GM19351 (cell line): ENCODE measurements around the gene PKP3.
"Not testable (repeated sequence)": the region's sequence is repeated elsewhere in the genome, so short reads cannot be mapped to it uniquely, and the experiment has no call there.

Experiments
- ATAC-seq: cut with Tn5 transposase; IDR thresholded peaks from one replicate; pipeline ENCODE4 v1.9.1; 2021; ENCODE audit warnings: mild to moderate bottlenecking, moderate library complexity; ENCODE audit not compliant: unreplicated experiment

Gene PKP3

DNA sequence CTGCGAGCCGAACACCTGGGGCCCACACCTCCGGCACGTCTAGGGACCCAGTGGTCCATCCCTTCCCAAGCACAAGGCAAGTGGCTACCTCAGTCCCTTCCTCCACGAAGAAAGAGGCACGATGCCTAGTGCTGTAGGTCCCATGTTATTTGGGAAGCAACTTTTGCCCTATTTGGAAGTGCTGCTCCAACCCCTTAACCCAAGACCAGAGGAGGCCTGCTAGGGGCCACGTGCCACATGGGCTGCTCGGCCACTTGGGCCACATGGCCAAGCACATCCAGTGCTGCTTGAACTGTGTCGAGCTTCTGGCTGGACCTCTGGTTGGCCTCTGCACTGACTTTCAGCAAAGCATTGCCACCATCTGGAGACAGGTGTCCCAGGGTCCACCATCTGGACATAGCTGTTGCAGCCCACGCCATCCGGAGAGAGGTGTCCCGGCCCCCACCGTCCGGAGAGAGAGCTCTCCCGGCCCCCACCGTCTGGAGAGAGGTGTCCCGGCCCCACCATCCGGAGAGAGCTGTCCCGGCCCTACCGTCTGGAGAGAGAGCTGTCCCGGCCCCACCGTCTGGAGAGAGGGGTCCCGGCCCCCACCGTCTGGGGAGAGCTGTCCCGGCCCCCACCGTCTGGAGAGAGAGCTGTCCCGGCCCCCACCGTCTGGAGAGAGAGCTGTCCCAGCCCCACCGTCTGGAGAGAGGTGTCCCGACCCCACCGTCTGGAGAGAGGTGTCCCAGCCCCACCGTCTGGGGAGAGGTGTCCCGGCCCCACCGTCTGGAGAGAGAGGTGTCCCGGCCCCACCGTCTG is 31.2 kb upstream of the PKP3 start:
- no peak for ATAC-seq

DNA sequence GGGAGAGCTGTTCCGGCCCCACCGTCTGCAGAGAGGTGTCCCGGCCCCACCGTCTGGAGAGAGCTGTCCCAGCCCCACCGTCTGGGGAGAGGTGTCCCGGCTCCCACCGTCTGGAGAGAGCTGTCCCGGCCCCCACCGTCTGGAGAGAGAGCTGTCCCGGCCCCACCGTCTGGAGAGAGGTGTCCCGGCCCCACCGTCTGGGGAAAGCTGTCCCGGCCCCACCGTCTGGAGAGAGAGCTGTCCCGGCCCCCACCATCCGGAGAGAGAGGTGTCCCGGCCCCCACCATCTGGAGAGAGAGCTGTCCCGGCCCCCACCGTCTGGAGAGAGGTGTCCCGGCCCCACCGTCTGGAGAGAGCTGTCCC is 30.6 kb upstream of the PKP3 start:
- ATAC-seq: not testable (repeated sequence)

DNA sequence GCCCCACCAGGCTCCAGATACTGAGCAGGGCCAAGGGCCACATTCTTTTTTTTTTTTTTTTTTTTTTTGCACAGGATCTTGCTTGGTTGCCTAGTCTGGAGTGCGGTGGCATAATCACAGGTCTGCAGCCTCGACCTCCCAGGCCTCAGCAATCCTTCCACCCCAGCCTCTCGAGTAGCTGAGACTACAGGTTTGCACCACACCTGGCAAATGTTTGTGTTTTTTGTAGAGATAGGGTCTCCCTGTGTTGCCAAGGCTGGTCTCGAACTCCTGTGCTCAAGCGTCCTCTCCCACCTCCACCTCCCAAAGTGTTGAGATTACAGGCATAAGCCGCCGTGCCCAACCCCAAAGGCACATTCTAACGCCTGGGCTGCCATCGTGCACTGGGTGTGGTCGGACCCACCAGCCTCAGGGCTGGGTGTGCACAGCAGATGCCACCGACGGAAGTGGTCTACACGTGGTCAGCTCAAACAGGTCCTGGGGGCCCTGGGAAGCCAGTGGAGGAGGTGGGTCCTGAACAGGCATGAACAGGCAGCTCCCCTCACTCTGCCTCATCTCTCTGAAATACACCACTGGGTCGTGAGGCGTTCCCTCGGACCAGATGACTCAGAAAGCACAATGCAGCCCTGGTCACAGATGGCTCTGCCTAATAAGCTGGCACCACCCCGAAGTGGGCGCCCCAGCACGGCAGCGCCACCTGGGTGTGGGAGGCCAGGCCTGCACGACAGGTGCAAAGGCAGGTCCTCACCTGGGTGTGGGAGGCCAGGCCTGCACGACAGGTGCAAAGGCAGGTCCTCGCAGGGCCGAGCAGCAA is 29.9 kb upstream of the PKP3 start:
- ATAC-seq: no peak

DNA sequence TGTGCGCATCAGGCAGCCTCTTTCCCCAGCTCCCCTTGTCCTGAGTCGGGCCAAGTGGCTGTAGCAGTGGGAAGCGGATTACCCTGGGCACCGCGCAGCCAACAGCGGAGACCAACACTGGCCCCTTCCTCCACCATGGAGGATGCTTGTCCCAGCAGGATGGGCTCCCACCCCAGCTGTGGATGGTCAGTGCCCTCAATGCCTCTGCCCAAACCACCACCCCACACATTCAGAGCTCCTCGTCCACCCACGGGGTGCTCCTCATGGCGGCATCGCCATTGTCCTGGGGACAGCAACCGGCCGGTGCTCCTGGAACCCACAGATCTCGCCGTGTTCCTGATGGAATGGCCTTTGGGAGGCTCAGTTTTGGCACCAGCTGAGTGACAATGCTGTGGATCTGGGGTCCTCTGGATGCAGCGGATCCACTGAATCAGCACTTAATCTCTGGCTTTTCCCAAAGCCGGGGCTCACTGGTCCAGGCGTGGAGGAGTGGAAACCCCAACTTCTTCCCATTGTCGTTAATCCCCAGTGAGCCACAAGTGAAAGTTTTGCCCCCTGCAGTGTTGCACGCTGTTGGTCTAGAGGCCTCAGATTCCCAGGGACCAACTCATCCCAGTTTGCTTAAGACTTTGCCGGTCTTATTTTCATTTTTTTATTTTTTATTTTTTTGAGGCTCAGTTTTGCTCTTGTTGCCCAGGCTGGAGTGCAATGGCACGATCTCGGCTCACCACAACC is 28.9 kb upstream of the PKP3 start:
- ATAC-seq: no peak

DNA sequence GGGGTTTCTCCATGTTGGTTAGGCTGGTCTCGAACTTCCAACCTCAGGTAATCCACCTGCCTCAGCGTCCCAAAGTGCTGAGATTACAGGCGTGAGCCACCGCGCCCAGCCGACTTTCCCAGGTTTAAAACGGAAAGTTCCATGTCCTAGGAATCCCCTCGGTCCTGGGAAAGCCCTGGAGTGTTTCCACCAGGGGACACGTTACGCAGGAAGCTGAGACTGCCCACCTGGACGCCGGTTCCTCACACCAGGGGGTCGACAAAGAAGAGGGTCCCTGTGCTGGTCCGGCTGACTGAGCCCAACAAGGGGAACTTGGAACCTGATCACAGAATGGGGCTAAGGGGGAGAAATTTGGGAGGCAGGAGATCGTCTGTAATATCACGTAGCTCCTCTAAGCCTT is 28.2 kb upstream of the PKP3 start:
- no peak for ATAC-seq

DNA sequence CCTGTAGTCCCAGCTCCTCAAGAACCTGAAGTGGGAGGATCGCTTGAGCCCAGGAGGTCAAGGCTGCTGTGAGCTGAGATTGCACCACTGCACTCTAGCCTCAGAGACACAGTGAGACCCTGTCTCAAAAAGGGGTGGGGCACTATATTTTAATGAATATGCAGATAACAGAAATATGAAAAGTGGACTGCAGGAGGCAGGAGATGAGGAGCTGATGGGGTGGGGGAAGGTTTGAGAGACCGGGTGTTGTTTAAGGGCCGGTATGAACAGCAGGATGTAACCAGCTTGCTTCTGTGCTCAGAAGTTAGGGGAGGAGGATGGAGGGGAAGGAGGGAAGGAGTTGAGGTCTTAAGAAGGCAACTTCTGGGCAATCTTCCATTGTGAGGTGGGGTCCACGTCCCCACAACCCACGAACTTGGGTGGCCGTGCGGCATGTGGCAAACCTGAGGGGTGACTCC is 26.0 kb upstream of the PKP3 start:
- no peak for ATAC-seq

DNA sequence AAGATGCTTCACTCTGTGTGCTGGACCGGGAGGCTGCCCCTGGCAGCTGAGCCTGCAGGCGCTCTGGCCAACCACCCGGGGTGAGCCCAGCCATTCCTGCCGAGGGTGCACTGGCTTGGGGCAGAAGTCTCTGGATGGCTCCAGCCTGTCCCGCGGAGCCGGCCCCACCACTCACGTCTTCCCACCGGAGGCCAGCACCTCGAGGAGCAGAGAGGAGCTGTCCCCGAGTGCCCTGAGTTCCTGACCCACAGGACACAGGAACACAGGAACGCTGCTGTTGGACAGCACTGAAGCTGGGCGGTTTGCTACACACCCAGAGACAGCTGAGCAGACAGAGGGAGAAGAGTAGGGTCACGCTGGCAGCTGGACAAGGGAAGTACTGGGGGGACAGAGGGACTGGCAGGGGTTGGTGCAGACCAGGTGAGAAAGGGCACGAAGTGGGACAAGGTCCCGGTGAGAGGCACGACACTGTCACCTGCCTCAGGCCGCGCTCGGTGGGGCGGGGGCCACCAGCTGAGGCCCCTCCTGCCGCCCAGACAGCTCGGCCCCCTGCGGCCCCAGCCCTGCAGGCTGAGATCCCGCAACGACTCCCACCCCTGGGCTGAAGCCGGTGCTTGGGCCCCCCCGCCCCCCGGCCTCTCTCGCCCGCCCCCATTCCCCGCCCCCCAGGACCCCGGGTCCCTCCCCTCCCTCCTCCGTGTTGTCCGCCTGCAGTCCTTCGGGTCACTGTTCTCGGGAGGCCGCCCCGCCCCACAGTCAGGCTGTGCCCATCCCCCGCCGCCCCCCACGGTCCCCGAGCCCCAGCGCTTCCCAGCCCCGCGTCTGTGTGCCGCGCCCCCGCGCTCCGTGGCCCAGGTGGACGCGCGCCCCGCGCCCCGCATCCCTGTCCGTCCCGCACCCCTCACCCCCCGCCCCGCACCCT is 25.3 kb upstream of the PKP3 start:
- ATAC-seq: no peak

DNA sequence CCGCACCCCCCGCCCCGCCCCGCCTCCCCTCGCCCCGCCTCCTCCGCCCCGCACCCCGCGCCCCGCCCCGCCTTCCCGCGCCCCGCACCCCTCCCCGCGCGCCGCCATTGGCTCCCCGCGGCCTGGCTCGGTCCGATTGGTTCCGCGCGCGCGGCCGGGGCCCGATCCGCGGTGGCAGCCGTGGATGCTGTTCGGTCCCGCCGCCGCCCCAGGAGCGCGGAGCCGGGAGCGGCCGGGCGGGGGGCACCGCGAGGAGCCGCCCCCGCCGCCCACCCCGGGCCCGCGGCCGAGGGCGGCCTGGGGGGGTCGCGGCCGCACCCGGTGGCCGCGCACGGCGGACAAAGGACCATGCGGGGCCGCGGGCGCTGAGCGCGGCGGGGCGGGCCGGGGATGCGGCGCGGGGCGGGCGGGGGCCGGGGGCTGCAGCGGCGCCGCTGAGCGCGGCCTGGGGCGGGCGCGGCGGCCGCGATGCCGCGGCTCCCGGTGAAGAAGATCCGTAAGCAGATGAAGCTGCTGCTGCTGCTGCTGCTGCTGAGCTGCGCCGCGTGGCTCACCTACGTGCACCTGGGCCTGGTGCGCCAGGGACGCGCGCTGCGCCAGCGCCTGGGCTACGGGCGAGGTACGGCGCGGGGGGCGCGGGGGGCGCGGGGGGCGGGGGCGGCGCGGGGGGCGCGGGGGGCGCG is 24.5 kb upstream of the PKP3 start, which contains the start of gene B4GALNT4:
TSS of gene B4GALNT4 (plus strand) at position 164 of the 683 bp plus-strand sequence. CDS start at position 469, 305 bp downstream.
- no peak for ATAC-seq

DNA sequence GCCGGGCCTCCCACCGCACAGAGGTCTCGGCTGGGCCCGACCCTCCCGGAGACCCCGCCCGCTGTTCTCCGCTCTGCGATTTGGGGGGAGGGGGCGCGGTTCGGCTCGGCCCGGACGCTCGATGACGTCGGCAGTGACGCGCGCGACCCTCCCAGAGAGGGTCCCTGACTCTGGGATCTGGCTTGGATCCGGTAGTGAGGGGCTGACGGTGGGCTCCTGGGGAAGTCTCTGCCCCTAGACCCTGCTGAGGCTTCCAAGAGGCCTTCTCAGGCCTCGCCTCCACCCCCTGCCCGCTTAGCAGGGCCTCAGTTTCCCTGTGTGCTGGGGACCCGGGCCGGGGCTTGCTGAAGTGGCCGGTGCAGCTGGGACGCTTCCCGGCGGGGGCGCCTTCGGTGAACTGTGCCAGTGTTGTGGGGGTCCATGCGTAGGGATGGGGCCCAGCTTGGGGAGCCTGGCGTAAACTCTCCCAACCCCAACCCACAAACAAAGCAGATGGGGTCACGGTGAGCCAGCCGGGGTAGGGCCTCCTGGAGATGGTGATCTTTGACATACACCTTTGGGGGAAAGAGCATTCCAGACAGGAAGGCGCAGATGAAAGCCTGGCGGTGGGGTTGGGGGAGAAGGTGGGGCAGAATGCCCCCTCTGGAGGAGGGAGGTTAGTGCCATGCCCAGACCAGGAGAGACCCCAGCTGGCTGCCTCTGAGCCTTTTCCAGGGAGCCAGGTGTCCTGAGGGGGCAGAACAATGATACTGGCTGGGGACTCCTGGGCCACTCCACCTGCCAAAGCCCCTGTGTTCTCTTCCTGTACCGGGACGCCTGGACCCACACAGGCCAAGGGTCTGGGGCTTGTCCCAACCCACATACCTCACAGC is 23.7 kb upstream of the PKP3 start:
- no peak for ATAC-seq

DNA sequence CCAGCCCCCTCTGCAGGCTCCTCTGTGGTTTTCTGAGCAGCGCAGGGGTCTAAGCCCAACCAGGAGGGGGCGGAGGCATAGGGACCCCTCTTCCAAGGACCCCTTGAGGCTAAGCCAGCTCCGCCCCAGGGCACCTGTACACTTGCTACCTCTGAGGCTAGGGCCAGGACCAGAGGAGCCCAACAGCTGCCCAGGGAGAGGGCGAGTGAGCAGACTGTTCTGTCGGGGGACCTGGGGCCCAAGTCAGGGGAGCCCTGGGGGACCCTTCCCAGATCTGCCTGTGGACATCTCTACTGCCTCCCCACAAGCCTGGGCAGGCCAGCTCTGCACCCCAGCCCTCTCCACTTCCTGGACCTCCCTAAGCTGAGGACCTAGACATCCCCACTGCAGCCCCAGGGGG is 23.0 kb upstream of the PKP3 start:
- ATAC-seq: no peak

DNA sequence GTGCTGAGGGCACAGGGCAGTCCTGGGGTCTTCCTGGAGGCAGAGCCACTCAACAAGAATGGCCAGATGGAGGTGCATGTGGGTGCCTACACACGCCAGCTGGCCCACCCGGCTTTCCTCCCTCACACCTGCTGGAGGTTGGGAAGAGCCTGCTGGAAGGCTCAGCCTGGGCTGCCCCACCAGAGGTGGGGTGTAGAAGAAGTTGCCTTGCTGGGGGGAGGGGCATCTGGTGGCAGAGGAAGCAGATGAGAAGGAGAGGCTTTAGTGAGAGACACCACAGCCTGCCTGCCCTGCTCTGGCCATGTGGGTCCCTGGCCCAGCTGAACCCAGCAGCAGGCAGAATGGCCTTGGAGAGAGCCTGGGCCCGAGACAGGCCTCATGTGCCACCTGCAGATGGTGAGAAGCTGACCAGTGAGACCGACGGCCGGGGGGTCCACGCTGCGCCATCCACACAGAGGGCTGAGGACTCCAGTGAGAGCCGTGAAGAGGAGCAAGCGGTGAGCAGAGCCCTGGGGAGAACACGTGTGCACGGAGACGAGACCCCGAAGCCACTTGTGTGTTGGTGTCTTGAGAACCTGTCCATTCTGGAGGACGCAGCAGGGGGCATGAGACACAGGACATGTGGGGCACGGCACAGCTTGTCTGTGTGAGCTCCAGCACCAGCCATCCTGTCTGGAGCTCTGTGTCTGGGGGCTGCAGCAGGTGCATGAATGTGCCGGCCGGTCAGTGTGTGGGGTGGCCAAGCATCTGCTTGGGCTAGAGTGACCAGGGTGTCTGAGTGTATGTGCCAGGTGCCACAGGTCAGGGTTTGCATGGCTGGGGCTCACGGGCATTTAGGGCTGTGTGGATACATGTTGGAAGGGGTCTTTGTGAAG is 22.1 kb upstream of the PKP3 start:
- no peak for ATAC-seq

DNA sequence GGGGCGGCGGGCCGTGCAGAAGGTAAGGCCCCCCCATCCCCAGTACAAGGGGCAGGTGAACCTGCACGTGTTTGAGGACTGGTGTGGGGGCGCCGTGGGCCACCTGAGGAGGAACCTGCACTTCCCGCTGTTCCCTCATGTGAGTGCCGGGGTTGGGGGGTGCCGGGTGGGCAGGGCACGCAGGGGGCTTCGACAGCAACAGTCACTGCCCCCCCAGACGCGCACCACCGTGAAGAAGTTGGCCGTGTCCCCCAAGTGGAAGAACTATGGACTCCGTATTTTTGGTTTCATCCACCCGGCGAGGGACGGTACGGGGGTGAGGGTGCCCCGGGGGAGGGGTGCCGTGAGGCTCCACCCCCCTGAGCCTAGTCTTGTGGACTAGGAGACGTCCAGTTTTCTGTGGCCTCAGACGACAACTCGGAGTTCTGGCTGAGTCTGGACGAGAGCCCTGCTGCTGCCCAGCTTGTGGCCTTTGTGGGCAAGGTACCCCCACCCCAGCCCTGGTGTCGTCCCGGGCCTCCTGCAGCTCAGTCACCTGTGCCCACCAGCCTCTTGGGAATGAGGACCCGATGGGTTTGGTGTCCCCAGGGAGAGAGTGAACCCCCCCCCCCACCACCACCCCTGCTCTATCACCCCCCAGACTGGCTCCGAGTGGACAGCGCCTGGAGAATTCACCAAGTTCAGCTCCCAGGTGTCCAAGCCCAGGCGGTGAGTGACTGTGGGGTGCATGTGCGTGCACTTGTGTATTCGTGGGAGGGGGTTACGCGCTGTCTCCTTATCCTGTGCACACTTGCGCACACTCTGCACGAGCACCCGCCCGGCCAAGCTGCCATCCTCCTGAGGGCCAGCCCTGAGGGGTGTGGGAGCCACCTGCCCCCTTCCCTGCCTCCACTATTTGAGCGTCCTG is 20.9 kb upstream of the PKP3 start:
- no peak for ATAC-seq

DNA sequence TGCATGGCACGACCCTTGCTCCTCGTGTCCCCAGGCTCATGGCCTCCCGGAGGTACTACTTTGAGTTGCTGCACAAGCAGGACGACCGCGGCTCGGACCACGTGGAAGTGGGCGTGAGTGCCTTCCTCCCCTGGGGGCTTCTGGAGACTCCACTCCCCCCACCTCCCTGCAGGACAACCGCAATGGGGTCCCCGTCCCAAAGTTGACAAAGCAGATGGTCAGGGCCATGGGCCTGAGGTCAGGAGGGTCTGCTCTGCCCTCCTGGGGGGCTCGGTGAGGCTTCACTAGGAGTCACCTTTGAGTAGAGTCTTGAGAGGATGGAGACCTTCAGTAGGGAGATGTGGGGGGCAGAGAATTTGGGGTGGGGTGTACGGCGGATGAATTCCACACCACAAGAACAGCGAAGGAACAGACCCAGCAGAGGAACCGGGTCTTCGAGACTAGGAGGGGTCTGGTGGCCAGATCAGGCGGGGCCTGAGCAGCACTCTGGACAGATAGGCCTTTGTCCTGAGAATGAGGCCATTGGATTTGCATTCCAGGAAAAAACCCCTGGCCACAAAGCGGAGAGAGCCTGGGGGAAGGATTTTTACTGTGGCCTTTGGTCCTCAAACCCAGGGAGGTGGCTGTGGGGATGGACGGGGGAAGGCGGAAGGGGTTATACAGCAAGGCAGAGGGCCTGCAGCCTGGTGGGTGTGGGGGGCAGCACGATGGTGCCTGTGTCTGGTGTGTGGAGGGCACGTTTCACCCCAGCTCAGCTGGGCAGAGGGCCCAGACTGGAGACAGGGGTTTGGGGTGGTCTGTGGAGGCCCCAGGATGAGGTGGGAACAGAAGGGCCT is 20.1 kb upstream of the PKP3 start:
- no peak for ATAC-seq

DNA sequence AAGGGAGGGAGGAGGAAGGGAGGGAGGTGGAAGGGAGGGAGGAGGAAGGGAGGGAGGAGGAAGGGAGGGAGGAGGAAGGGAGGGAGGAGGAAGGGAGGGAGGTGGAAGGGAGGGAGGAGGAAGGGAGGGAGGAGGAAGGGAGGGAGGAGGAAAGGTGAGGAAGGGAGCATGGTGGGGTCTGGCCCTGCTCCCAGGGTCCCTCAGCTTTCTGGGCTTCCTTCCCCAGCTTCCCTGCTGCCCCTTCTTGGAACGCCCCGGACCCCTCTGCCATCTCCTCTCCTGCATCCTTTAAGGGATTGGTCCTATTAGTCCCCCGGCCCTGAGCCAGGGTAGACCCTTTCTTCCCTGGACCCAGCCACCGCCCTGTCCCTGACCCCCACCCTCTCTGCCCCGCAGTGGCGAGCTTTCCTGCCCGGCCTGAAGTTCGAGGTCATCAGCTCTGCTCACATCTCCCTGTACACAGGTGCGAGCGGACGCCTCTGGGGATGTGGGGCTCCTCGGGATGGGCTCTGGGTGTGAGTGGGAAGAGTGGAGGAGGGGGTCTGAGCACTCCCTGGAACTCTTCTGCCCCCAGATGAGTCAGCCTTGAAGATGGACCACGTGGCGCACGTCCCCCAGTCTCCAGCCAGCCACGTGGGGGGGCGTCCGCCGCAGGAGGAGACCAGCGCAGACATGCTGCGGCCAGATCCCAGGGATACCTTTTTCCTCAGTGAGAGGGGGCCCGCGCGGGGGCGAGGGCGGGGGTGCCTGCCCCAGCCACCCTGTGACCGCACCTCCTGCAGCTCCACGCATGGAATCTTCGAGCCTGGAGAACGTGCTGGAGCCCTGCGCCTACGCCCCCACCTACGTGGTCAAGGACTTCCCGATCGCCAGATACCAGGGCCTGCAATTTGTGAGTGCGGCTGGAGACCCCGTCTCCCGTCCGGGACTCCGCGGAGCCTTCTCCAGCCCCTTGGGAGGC is 18.7 kb upstream of the PKP3 start:
- ATAC-seq: no peak
